Muscle of arm (tissue), 12 donors: ENCODE data around the gene FOXA3. TPM values are rescaled to one million over a fixed set of nuclear protein-coding genes. Genes with fewer than 3 reads are reported as not detected.
A peak's percentile ranks its signal among the peaks of the same experiment; 100 is the strongest.
"Not testable (repeated sequence)": the region's sequence is repeated elsewhere in the genome, so short reads cannot be mapped to it uniquely, and the experiment has no call there.

Experiments used
- DNase-seq: peaks from one replicate; pipeline ENCODE4 v3.0.0-alpha.2; 2013
- polyA plus RNA-seq, 12 donors: library from polyadenylated mRNA; unstranded; fragments of 120-200 nt; gene quantifications; one replicate each; pipeline ENCODE4 v1.2.1, GENCODE V29; 2013; ENCODE audit not compliant: insufficient read length in 12 of 12

FOXA3 gene
- polyA plus RNA-seq, 12 donors = not detected

DNA sequence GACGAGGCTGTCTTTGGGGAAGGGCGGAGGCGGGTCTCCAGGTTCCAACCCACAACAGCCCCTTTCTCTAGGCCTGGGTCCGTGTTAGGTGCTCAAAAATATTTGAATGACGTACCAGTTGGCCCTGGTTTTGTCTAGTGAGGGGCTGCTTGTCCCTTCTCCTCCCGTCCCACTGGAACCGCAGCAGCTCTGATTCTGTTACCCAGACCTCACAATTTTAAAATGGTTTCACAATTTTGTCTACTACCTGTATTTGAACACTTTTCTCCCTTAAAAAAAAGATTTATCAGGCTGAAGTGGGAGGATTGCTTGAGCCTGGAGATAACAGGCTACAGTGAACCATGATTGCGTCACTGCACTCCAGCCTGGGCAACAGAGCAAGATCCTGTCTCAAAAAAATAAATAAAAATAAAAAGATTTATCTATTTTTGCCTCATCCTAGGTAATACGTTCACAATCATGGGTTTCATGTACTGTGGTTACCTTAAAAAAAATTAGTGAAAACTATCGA is 23.1 kb downstream of the FOXA3 start:
- no peak for DNase-seq

DNA sequence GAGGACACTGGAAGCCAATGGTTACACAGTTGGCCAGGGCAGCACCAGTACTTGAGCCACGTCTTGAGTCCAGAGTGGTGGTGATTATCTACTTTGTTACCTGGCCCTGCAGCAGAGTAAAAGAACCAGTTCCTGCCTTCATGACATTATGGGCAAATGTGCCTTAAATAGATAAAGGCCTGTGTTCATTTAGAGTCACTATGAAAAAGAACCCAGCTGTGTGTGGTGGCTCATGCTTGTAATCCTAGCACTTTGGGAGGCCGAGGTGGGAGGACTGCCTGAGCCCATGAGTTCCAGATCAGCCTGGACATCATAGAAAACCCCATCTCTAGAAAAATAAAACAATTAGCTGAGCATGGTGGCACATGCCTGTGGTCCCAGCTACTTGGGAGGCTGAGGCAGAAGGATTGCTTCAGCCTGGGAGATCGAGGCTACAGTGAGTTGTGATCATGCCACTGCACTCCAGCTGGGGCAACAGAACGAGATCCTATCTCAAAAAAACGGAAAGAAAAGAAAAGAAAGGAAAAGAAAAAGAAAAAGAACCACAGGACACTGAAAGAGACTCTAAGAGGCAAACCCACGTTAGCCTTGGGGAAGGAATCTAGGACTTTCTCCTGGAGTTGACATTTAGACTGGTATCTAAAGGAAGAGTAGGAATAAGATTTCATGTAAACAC is 25.2 kb downstream of the FOXA3 start:
- DNase-seq = no peak

DNA sequence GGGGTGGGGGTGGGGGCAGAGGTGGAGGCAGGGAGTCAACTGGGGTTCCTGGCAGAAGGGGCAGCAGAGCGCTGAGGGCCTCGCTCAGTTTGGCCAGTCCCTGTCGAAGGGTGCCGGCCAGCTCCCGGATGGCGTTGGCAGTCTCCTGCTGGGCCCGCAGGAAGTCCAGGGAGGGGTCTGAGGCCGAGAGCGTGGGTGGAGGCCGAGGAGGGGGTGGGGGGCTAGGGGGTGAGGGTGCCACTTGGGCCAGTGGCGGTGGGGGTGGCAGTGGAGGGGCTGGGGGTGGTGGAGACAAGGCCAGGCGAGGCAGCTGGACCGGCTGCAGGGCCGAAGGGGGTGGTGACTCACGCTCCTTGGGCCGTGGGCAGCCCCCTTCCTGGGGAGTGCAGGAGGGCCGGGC is 26.8 kb downstream of the FOXA3 start:
- no peak for DNase-seq

GRCh38 chr19:45895519-45895972 is 31.4 kb downstream of the FOXA3 start:
- DNase-seq = no peak

DNA sequence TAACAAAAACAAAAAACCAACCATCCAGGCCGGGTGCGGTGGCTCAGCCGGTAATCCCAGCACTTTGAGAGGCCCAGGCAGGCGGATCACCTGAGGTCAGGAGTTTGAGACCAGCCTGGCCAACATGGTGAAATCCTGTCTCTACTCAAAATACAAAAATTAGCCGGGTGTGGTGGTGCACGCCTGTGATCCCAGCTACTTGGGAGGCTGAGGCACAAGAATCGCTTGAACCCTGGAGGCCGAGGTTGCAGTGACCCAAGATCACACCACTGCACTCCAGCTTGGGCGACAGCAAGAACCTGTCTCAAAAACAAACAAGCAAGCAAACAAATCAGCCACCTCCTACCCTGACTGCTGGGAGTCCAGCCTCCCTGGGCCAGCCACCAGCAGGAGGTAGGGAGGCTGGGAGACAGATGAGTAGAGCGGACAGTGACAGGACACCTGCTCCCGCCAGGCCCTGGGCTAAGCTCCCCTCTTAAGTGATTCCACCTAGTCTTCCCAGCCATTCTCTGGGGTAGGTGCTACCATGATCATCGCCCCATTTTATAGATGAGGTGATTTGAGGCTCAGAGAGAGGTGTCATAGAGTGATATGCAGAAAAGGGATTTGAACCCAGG is 32.0 kb downstream of the FOXA3 start:
- not testable (repeated sequence) for DNase-seq

DNA sequence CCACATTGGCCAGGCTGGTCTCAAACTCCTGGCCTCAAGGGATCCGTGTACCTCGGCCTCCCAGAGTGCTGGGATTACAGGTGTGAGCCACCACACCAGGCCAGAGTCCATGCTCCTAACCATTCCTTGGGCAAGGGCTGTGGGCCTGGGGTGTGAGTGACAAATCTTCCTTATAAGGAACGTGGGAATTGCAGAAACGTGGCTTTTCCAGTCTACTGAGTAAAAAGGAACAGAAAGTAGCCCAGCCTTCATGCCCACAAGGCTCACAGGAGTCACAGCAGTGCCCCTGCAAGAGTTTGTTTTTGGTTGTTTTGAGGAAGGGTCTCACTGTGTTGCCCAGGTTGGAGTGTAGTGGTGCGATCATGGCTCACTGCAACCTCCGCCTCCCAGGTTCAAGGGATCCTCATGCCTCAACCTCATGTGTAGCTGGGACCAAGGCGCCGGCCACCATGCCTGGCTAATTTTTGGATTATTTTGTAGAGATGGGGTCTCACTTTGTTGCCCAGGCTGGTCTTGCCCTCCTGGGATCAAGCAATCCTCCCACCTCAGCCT is 33.2 kb downstream of the FOXA3 start:
- DNase-seq = no peak

DNA sequence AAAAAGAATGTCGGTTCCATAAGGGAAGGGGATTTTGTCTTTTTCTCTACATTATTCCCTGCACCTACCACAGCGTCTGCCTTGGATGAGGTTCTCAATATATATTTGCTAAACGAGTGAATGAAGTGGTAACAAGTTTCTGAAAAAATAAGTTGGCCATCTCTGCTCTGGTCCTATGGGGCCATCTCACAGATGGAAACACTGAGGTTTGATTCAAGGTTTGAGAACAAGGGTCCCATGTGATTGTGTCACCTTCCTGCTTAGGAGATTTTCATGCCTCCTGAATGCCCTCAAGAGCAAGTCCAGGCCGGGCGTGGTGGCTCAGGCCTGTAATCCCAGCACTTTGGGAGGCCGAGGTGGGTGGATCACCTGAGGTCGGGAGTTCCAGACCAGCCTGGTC is 35.1 kb downstream of the FOXA3 start:
- DNase-seq = no peak

GRCh38 chr19:45899919-45900589 is 35.9 kb downstream of the FOXA3 start:
- DNase-seq = no peak

GRCh38 chr19:45900738-45901431 is 36.8 kb downstream of the FOXA3 start:
- no peak for DNase-seq

GRCh38 chr19:45901432-45901911 is 37.3 kb downstream of the FOXA3 start:
- DNase-seq = no peak

GRCh38 chr19:45901912-45902650 is 38.0 kb downstream of the FOXA3 start, which contains the start of gene MYPOP:
TSS of gene MYPOP (minus strand) at chr19:45902613. CDS start at chr19:45901773, 840 bp downstream.
- DNase-seq = no peak

GRCh38 chr19:45902651-45903625 is 38.8 kb downstream of the FOXA3 start:
- peak; percentile 99 for DNase-seq

- no peak for DNase-seq
Measured at GRCh38 chr19:45905011-45905410, 40.9 kb downstream of the FOXA3 start.

DNA sequence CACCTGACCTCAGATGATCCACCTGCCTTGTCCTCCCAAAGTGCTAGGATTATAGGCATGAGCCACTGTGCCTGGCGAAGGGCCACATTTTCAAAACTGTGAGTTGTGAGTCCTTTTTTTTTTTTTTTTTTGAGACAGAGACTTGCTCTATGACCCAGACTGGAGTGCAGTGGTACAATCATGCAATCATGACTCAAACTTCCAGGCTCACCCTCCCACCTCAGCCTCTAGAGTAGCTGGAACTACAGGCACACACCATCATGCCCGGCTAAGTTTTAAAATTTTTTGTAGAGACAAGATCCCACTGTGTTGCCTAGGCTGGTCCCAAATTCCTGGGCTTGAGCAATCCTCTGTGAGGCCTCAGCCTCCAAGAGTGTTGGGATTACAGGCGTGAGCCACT is 42.1 kb downstream of the FOXA3 start:
- DNase-seq = no peak

- no peak for DNase-seq
Measured at GRCh38 chr19:45908956-45909355, 44.8 kb downstream of the FOXA3 start.

- DNase-seq = no peak
Measured at GRCh38 chr19:45911291-45911690, 47.2 kb downstream of the FOXA3 start.

DNA sequence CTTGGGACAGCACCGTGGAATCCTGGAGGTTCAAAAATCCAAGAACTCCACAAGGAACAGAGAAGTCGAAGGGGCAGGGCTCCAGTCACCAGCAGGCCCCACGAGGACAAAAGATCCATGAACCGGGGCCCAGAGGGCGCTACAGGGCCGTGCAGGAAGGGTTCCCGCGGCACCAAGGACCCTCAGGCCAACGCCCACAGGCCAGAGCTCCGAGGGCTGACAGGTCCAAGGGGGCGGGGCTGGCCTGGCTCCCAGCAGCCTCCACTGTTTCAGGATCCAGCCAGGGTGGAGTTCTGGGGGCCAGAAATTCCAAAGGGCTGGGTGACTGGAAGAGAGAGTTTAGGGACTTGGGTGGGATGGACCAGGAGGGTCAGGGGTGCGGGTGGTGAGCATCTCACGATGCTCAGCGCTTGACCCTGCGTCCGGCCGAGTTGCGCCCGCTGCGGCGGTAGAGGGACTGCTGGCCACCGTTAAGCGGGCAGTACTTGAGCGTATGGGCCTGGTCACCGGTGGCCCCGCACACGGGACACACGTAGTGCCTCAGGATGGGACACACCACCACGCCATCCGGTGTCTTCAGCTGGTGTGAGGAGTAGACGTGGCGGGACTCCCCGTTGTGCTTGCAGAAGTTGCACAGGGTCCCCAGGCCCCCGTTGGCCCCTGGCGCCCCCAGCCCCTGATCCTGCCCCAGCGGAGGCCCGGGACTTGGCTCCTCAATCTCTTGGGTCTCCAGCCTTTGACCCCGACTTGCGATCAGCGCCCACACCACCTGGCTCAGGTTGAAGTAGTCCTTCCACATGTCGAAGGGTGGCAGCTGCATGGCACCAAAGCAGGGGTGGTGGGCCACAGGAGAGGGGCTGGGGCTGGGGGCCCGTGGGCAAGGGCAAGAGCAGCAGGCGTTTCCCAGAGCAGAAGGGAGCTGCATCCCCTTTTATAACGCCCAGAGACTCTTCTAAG is 50.0 kb downstream of the FOXA3 start, which contains the start of gene NANOS2:
NANOS2 (minus strand) TSS at position 905 of the 957 bp plus-strand sequence; CDS start at position 820, 85 bp downstream.
- no peak for DNase-seq

DNA sequence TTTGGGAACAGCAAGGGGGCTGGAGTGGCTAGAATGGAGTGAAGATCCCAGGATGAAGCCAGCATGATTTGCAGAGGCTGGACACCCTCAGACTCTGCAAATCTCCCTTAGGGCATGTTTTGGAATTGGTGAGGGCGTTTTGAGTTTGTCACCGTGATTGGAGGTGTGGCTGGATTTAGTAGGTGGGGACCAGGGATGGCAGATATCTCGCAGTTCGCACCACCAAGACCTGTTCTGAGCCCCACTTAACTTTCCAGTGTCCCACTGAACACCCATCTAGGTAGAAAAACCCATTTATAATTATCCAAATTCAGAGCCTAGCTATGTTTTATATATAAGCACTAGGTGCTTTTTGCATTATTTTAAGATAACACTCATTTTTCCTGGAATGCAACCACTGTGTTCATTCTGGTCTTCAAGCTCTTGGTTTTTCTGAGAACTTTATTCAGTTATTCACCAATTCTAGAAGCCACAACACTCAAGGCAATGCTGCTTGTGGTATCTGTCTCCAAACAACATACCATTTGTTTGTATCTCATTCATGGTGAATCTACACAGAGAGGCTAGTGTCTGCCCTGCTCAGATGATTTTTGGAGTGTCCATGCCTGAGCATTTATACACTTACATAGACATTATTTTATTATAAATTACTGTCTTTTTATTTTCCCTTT is 53.4 kb downstream of the FOXA3 start:
- no peak for DNase-seq
